HL-60 (cell line): ENCODE results near the gene TBX15.

Experiments
- DNase-seq, 2 experiments: peaks; one replicate each; pipeline ENCODE4 v3.0.0-alpha.2; 2010 to 2020; ENCODE audit warnings: low read depth in 1 of 2, low spot score in 1 of 2
- H3K27ac ChIP-seq: fragments of 250-450 bp; sonication (Bioruptor Pico); replicated peaks from 2 replicates; pipeline ENCODE4 v1.5.1; 2020; ENCODE audit warnings: mild to moderate bottlenecking, moderate library complexity
- H3K27me3 ChIP-seq: fragments of 250-450 bp; sonication (Bioruptor Pico); 2 replicates; pipeline ENCODE4 v1.5.1; 2021; ENCODE audit warnings: mild to moderate bottlenecking, moderate library complexity; ENCODE audit not compliant: insufficient read depth, poor library complexity, severe bottlenecking
- H3K4me3 ChIP-seq: replicated peaks from 2 replicates; pipeline ENCODE4 v1.5.1; 2011; ENCODE audit warnings: mild to moderate bottlenecking, control low read depth, low read length; ENCODE audit not compliant: insufficient read depth
- CTCF ChIP-seq: IDR thresholded peaks from one replicate; pipeline ENCODE4 v1.5.1; 2011; ENCODE audit warnings: low read length, control low read depth, inconsistent platforms; ENCODE audit not compliant: insufficient read depth
- GABPA ChIP-seq: IDR thresholded peaks from 2 replicates; pipeline ENCODE4 v1.6.1; 2012; ENCODE audit warnings: low read depth
- POLR2AphosphoS5 ChIP-seq: IDR thresholded peaks from 2 replicates; pipeline ENCODE4 v1.6.1; 2012; ENCODE audit warnings: low read depth
- REST ChIP-seq: IDR thresholded peaks from 2 replicates; pipeline ENCODE4 v1.6.1; 2012; ENCODE audit warnings: low read depth; ENCODE audit not compliant: insufficient replicate concordance
- SPI1 ChIP-seq: IDR thresholded peaks from 2 replicates; pipeline ENCODE4 v1.6.1; 2012; ENCODE audit warnings: low read depth, mild to moderate bottlenecking, borderline replicate concordance

TBX15 gene

GRCh38 chr1:118927427-118928187 lies 60.5 kb downstream of the TBX15 start:
- no peak for DNase-seq
- H3K27ac ChIP-seq: no peak overlapping the region
- H3K4me3 ChIP-seq: no peak overlapping the region
- TF ChIP-seq POLR2AphosphoS5: no peak
- TF ChIP-seq REST: no peak
- TF ChIP-seq CTCF: no peak
- TF ChIP-seq SPI1: no peak
- no peak for TF ChIP-seq GABPA
- no peaks in the 10 kb centered on the region for H3K27me3 ChIP-seq

GRCh38 chr1:118926261-118926660 lies 61.9 kb downstream of the TBX15 start:
- Histone ChIP-seq H3K27me3 (peaks cover 2% of the 10 kb centered on the region), H3K27ac (no peak overlapping the region), H3K4me3 (no peak overlapping the region)
- DNase-seq: no peak
- TF ChIP-seq CTCF (no peak), SPI1 (no peak), POLR2AphosphoS5 (no peak), GABPA (no peak), REST (no peak)

- H3K27ac ChIP-seq: no peak overlapping the region
- DNase-seq: no peak
- no peak for TF ChIP-seq POLR2AphosphoS5
- no peak for TF ChIP-seq SPI1
- no peak for TF ChIP-seq GABPA
- TF ChIP-seq REST: no peak
- TF ChIP-seq CTCF: no peak
- H3K27me3 ChIP-seq: peaks cover 2% of the 10 kb centered on the region
- no peak overlapping the region for H3K4me3 ChIP-seq
Observed at GRCh38 chr1:118925651-118926050, 62.5 kb downstream of the TBX15 start.
